HL-60 (cell line): ENCODE measurements around the gene STARD7.

Experiments used
- CTCF ChIP-seq: IDR thresholded peaks from one replicate; pipeline ENCODE4 v1.5.1; 2011; ENCODE audit warnings: low read length, control low read depth, inconsistent platforms; ENCODE audit not compliant: insufficient read depth
- GABPA ChIP-seq: IDR thresholded peaks from 2 replicates; pipeline ENCODE4 v1.6.1; 2012; ENCODE audit warnings: low read depth
- POLR2AphosphoS5 ChIP-seq: IDR thresholded peaks from 2 replicates; pipeline ENCODE4 v1.6.1; 2012; ENCODE audit warnings: low read depth
- REST ChIP-seq: IDR thresholded peaks from 2 replicates; pipeline ENCODE4 v1.6.1; 2012; ENCODE audit warnings: low read depth; ENCODE audit not compliant: insufficient replicate concordance

GRCh38 chr2:96239091-96239490, 30.5 kb upstream of the STARD7 start:
- TF ChIP-seq CTCF (no peak), GABPA (no peak), REST (no peak), POLR2AphosphoS5 (no peak)
